Hindlimb muscle (tissue), 1 donor: ENCODE data around the gene APEX1. TPM values are rescaled to one million over a fixed set of nuclear protein-coding genes. Genes with fewer than 3 reads are reported as not detected.

Experiments
- polyA plus RNA-seq: library from polyadenylated mRNA; unstranded; fragments of 120-200 nt; gene quantifications from one replicate; pipeline ENCODE4 v1.2.1, GENCODE V29; 2013; ENCODE audit not compliant: insufficient read length

Gene APEX1
- polyA plus RNA-seq, 1 donor: 163 TPM

Other genes with a start within 250 kb of the APEX1 start
- gene OR11H6, start 231.5 kb upstream of the APEX1 start, polyA plus RNA-seq: not detected
- gene OR11H7, start 226.2 kb upstream of the APEX1 start, polyA plus RNA-seq: not detected
- not detected for gene OR11H4, start 215.9 kb upstream of the APEX1 start, polyA plus RNA-seq
- 11.3 TPM for gene TTC5, start 149.3 kb upstream of the APEX1 start, polyA plus RNA-seq
- 58.8 TPM for gene CCNB1IP1, start 121.9 kb upstream of the APEX1 start, polyA plus RNA-seq
- gene PARP2, start 111.6 kb upstream of the APEX1 start, polyA plus RNA-seq: 35.5 TPM
- gene TEP1, start 41.7 kb upstream of the APEX1 start, polyA plus RNA-seq: 17.5 TPM
- gene KLHL33, start 19.1 kb upstream of the APEX1 start, polyA plus RNA-seq: 0.97 TPM
- gene OSGEP, start 414 bp upstream of the APEX1 start, polyA plus RNA-seq: 41.9 TPM
- gene PIP4P1, start 6.2 kb downstream of the APEX1 start, polyA plus RNA-seq: 18.6 TPM
- gene PNP, start 14.2 kb downstream of the APEX1 start, polyA plus RNA-seq: 7.3 TPM
- not detected for gene RNASE10, start 50.3 kb downstream of the APEX1 start, polyA plus RNA-seq
- gene RNASE9, start 105.8 kb downstream of the APEX1 start, polyA plus RNA-seq: not detected
- not detected for gene RNASE11, start 132.8 kb downstream of the APEX1 start, polyA plus RNA-seq
- gene RNASE12, start 136.2 kb downstream of the APEX1 start, polyA plus RNA-seq: not detected
- not detected for gene OR6S1, start 186.5 kb downstream of the APEX1 start, polyA plus RNA-seq
- gene RNASE4, start 229.3 kb downstream of the APEX1 start, polyA plus RNA-seq: 4.5 TPM
- 2.5 TPM for gene ANG, start 233.5 kb downstream of the APEX1 start, polyA plus RNA-seq